HCT116 (cell line): ENCODE data around the gene KLF17. TPM values are rescaled to one million over a fixed set of nuclear protein-coding genes. Genes with fewer than 3 reads are reported as not detected.

Experiments
- ATAC-seq: fragments of 200-7000 bp; cut with Tn5 transposase; 2 replicates; pipeline ENCODE4 v1.9.1; 2020; ENCODE audit warnings: mild to moderate bottlenecking, moderate library complexity
- BruUV-seq: library from RNA; stranded (reverse); fragments of 400-500 nt; replicated peaks from 2 replicates; lab custom pipeline; 2021; lab: Mats Ljungman, UMichigan
- CTCF ChIA-PET: fragments of 300-600 bp; sonication (Branson Sonifier 250); formaldehyde crosslinking; loops from one replicate; lab custom pipeline; 2021; ENCODE audit warnings: antibody characterized with exemption; lab: Charles Lee
- POLR2A ChIA-PET: fragments of 300-600, 350-600 bp; sonication (Branson Sonifier 250); formaldehyde crosslinking; loops from one replicate; lab custom pipeline; 2021; ENCODE audit warnings: antibody characterized with exemption; lab: Charles Lee
- RAD21 ChIA-PET, 2 experiments: fragments of 300-600 bp; sonication (Branson Sonifier 250); formaldehyde crosslinking; loops; one replicate each; lab custom pipeline; 2023; ENCODE audit warnings: low total read pairs in 2 of 2; ENCODE audit not compliant: uncharacterized antibody in 2 of 2, unreplicated experiment in 2 of 2, low non-redundant PET in 1 of 2; lab: Charles Lee
- DNase-seq: peaks from one replicate; pipeline ENCODE4 v3.0.0-alpha.2; 2010; ENCODE audit warnings: low read depth, low spot score
- H2AFZ ChIP-seq: fragments of 200-600 bp; shearing (Covaris generic), sonication (generic); 2 replicates; pipeline ENCODE4 v1.6.1; 2017; ENCODE audit warnings: low read depth, mixed run types, mixed read lengths, antibody characterized with exemption, low read length; ENCODE audit not compliant: poor library complexity, severe bottlenecking
- H3K27ac ChIP-seq: 2 replicates; pipeline ENCODE4 v1.5.1; 2012; ENCODE audit warnings: low read depth, low read length
- H3K27me3 ChIP-seq: fragments of 200-600 bp; sonication (generic); 2 replicates; pipeline ENCODE4 v1.6.1; 2016; ENCODE audit warnings: mixed run types, low read length, mixed read lengths; ENCODE audit not compliant: insufficient read depth
- H3K36me3 ChIP-seq, 2 experiments: fragments of 200-500 bp in 1 of 2; fragments of 200-600 bp in 1 of 2; sonication (Bioruptor generic) in 1 of 2; sonication (generic) in 1 of 2; 2 replicates each; pipeline versions ENCODE4 v1.5.1 to v1.6.1; 2014 to 2016; ENCODE audit warnings: low read length in 2 of 2, inconsistent platforms in 1 of 2, mixed read lengths in 1 of 2, mixed run types in 1 of 2; ENCODE audit not compliant: insufficient read depth in 2 of 2, control insufficient read depth in 1 of 2
- H3K4me1 ChIP-seq, 2 experiments: fragments of 200-600 bp in 1 of 2; sonication (generic) in 1 of 2; 2 replicates each; pipeline versions ENCODE4 v1.5.1 to v1.6.1; 2012 to 2017; ENCODE audit warnings: low read length in 2 of 2, inconsistent platforms in 1 of 2, mild to moderate bottlenecking in 1 of 2, mixed read lengths in 1 of 2, mixed run types in 1 of 2, moderate library complexity in 1 of 2; ENCODE audit not compliant: insufficient read depth in 2 of 2, control insufficient read depth in 1 of 2
- H3K4me2 ChIP-seq: fragments of 200-600 bp; sonication (generic); 2 replicates; pipeline ENCODE4 v1.6.1; 2017; ENCODE audit warnings: mixed run types, low read length, mixed read lengths
- H3K4me3 ChIP-seq, 2 experiments: fragments of 200-600 bp in 1 of 2; sonication (generic) in 1 of 2; replicated peaks in 1 of 2; 2 replicates each; pipeline ENCODE4 v1.5.1; 2011 to 2016; ENCODE audit warnings: low read length in 2 of 2, control low read depth in 1 of 2, low read depth in 1 of 2, mild to moderate bottlenecking in 1 of 2, mixed read lengths in 1 of 2, mixed run types in 1 of 2
- H3K79me2 ChIP-seq: fragments of 200-600 bp; sonication (generic); 2 replicates; pipeline ENCODE4 v1.6.1; 2017; ENCODE audit warnings: mild to moderate bottlenecking, mixed run types, low read length, moderate library complexity, mixed read lengths; ENCODE audit not compliant: insufficient read depth
- H3K9ac ChIP-seq: fragments of 200-600 bp; sonication (generic); 2 replicates; pipeline ENCODE4 v1.6.1; 2016; ENCODE audit warnings: low read length, mixed read lengths
- H3K9me2 ChIP-seq: fragments of 200-600 bp; sonication (generic), shearing (Covaris generic); 2 replicates; pipeline ENCODE4 v1.6.1; 2017; ENCODE audit warnings: mixed run types, mild to moderate bottlenecking, moderate library complexity; ENCODE audit not compliant: insufficient read depth
- H3K9me3 ChIP-seq, 2 experiments: fragments of 200-500 bp in 1 of 2; fragments of 200-600 bp in 1 of 2; sonication (Bioruptor generic) in 1 of 2; sonication (generic) in 1 of 2; 2 replicates each; pipeline ENCODE4 v1.6.1; 2014 to 2017; ENCODE audit warnings: low read length in 2 of 2, mixed read lengths in 2 of 2, inconsistent platforms in 1 of 2, low read depth in 1 of 2, mild to moderate bottlenecking in 1 of 2, mixed run types in 1 of 2, moderate library complexity in 1 of 2; ENCODE audit not compliant: control insufficient read depth in 1 of 2, insufficient read depth in 1 of 2
- H4K20me1 ChIP-seq: fragments of 200-600 bp; sonication (generic), shearing (Covaris generic); 2 replicates; pipeline ENCODE4 v1.6.1; 2017; ENCODE audit warnings: mixed run types, mild to moderate bottlenecking, moderate library complexity; ENCODE audit not compliant: insufficient read depth
- CBX3 ChIP-seq: IDR thresholded peaks from 2 replicates; pipeline ENCODE4 v1.6.1; 2012; ENCODE audit warnings: low read depth
- CTCF ChIP-seq, 3 experiments: fragments of 200-600 bp in 1 of 3; sonication (generic) in 1 of 3; IDR thresholded peaks in 2 of 3; conservative IDR thresholded peaks in 1 of 3; 2 replicates each; pipeline ENCODE4 v1.5.1; 2012 to 2017; ENCODE audit warnings: low read depth in 2 of 3, low read length in 2 of 3, antibody characterized with exemption in 1 of 3, borderline replicate concordance in 1 of 3, control low read depth in 1 of 3, mild to moderate bottlenecking in 1 of 3, mixed read lengths in 1 of 3, mixed run types in 1 of 3, moderate library complexity in 1 of 3; ENCODE audit not compliant: insufficient read depth in 1 of 3
- EZH2phosphoT487 ChIP-seq: fragments of 200-600 bp; IDR thresholded peaks from 2 replicates; pipeline ENCODE4 v1.6.1; 2018; ENCODE audit warnings: antibody characterized with exemption, borderline replicate concordance
- POLR2AphosphoS5 ChIP-seq: IDR thresholded peaks from 2 replicates; pipeline ENCODE4 v1.6.1; 2011; ENCODE audit warnings: mild to moderate bottlenecking, low read depth, low read length, moderate library complexity
- RAD21 ChIP-seq: IDR thresholded peaks from 2 replicates; pipeline ENCODE4 v1.6.1; 2012; ENCODE audit warnings: low read depth, mild to moderate bottlenecking
- SRF ChIP-seq: IDR thresholded peaks from 2 replicates; pipeline ENCODE4 v1.6.1; 2012; ENCODE audit warnings: low read depth
- ZBTB33 ChIP-seq: IDR thresholded peaks from 2 replicates; pipeline ENCODE4 v1.6.1; 2011; ENCODE audit warnings: mild to moderate bottlenecking, low read length, moderate library complexity; ENCODE audit not compliant: insufficient replicate concordance; ENCODE audit errors: extremely low read depth
- intact Hi-C: fragments of 100-400 bp; cut with micrococcal nuclease; formaldehyde crosslinking; loops from 2 replicates; pipeline ENCODE4 v1.10.0; 2022
- total RNA-seq: library from RNA; stranded (reverse); gene quantifications from one replicate; pipeline ENCODE4 v1.2.1, GENCODE V29; 2021; ENCODE audit not compliant: unreplicated experiment

The KLF17 gene
- total RNA-seq, 1 experiment from 2014 or later, result not detected

GRCh38 chr1:44170281-44170823 lies 51.7 kb downstream of the KLF17 start:
- no peak overlapping the region for H3K9ac ChIP-seq
- H3K9me3 ChIP-seq, result peaks cover 4 to 5% of the 10 kb centered on the region in 2 experiments; a peak in 1 of 4 replicates
- DNase-seq, result no peak
- no peaks in the 10 kb centered on the region for H3K4me1 ChIP-seq
- H3K9me2 ChIP-seq, result no peaks in the 10 kb centered on the region
- ChIA-PET POLR2A (interaction anchor here (1.2 kb wide), 1 partner anchor 15 kb away, joined by 3 read pairs; no protein-coding TSS in a partner anchor), RAD21 (no interaction called here), CTCF (interaction anchor here (1.1 kb wide), 1 partner anchor 15 kb away, joined by 3 read pairs; no protein-coding TSS in a partner anchor)
- no TSS peak for BruUV-seq
- no peaks in the 10 kb centered on the region for H4K20me1 ChIP-seq
- no peak overlapping the region for H2AFZ ChIP-seq
- ATAC-seq, result no peak
- no peak overlapping the region for H3K4me3 ChIP-seq
- H3K27me3 ChIP-seq, result no peaks in the 10 kb centered on the region
- H3K4me2 ChIP-seq, result no peak overlapping the region
- no peaks in the 10 kb centered on the region for H3K79me2 ChIP-seq
- intact Hi-C loops, result no loop called here
- peak in 2 of 3 experiments; percentile 17 to 31; a peak in 4 of 6 replicates for TF ChIP-seq CTCF (IDR thresholded peaks at IDR 0.05 in 2 of 3, conservative IDR thresholded peaks at IDR 0.05 in 1 of 3; ENCODE audit: borderline replicate concordance in 1 of 3, insufficient read depth in 1 of 3, low read depth in 2 of 3, low read length in 2 of 3)
- no peak for TF ChIP-seq EZH2phosphoT487
- TF ChIP-seq POLR2AphosphoS5, result no peak
- H3K36me3 ChIP-seq, result no peaks in the 10 kb centered on the region
- H3K27ac ChIP-seq, result no peak overlapping the region

GRCh38 chr1:44174630-44175029 lies 56.0 kb downstream of the KLF17 start:
- CTCF ChIA-PET, result no interaction called here
- no peak for ATAC-seq
- Histone ChIP-seq H3K36me3 (no peaks in the 10 kb centered on the region), H4K20me1 (no peaks in the 10 kb centered on the region), H3K4me3 (no peak overlapping the region), H3K9me3 (peaks cover 5 to 8% of the 10 kb centered on the region in 2 experiments; a peak in 3 of 4 replicates), H3K27me3 (no peaks in the 10 kb centered on the region), H3K9ac (no peak overlapping the region), H3K27ac (no peak overlapping the region), H3K4me1 (no peaks in the 10 kb centered on the region), H3K9me2 (no peaks in the 10 kb centered on the region), H3K4me2 (no peak overlapping the region), H3K79me2 (no peaks in the 10 kb centered on the region), H2AFZ (no peak overlapping the region)
- no peak for DNase-seq
- RAD21 ChIA-PET, result no interaction called here
- no peak for TF ChIP-seq RAD21
- TF ChIP-seq EZH2phosphoT487, result no peak
- TF ChIP-seq SRF, result no peak
- TF ChIP-seq CBX3, result 0 out of 2 replicates have a peak, but pooled peaks have one; percentile 49
- no peak for TF ChIP-seq ZBTB33
- BruUV-seq, result no TSS peak
- POLR2A ChIA-PET, result no interaction called here
- intact Hi-C loops, result no loop called here
